GM12874 (cell line): ENCODE data around the gene MBLAC2.

Experiments
- TF ChIP-seq, protein P1 (sequence below): IDR thresholded peaks from 2 replicates; pipeline ENCODE4 v1.5.1; 2011; ENCODE audit warnings: low read depth, mild to moderate bottlenecking, control low read depth, low read length, moderate library complexity; ENCODE audit not compliant: insufficient read depth

The MBLAC2 gene

DNA sequence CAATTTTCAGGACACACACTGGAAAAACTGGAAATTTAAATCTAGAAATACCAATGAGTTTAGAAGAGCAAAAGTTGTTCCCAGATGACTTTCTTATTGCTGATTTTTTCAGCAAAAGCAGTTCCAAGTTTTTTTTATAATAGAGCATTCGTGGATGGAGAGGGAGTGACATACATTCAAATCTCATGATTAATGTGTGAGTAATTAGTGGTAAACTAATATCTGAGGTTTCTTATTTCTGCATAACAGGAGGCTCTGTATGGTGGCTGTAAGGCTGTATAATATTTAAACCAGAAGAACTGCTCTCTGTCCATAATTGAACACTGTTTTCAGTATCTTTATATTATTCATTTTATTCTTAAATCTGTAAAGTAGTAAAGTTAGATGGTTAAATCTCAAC, 29.0 kb upstream of the MBLAC2 start:
- TF ChIP-seq, protein P1, sequence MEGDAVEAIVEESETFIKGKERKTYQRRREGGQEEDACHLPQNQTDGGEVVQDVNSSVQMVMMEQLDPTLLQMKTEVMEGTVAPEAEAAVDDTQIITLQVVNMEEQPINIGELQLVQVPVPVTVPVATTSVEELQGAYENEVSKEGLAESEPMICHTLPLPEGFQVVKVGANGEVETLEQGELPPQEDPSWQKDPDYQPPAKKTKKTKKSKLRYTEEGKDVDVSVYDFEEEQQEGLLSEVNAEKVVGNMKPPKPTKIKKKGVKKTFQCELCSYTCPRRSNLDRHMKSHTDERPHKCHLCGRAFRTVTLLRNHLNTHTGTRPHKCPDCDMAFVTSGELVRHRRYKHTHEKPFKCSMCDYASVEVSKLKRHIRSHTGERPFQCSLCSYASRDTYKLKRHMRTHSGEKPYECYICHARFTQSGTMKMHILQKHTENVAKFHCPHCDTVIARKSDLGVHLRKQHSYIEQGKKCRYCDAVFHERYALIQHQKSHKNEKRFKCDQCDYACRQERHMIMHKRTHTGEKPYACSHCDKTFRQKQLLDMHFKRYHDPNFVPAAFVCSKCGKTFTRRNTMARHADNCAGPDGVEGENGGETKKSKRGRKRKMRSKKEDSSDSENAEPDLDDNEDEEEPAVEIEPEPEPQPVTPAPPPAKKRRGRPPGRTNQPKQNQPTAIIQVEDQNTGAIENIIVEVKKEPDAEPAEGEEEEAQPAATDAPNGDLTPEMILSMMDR: no peak

DNA sequence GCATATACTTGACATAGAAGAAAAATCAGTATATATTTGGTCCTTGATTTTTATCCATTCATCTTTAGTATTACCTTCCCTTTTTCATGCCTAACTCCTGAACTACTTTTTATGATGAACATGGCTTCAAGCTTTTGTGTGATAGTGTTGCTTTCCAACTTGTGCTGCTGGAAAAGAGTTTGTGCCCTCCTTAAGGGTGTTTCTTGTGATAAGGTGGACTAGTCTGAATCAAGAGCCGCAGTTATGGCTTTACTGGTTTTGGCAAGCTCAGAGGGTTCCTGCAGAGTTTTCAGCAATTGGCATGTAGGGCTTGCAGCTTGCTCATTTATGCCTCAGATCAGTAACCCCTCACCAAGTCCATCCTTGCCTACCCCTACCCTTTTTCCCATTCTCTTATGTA, 20.6 kb upstream of the MBLAC2 start:
- TF ChIP-seq, protein P1: no peak

DNA sequence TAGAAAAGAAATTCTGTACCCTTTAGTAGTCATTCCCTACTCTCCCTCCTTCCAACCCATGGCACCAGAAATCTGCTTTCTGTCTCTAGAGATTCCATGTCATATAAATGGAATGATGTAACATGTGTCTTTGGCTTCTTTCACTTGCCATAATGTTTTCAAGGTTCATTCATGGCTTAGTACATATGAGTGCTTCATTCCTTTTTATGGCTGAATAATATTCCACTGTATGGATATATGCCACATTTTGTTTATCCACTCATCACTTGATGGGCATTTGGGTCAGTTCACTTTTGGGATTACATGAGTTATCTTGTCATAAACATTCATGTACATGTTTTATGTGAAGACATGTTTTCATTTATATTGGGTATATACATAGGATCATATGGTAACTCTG, 19.5 kb upstream of the MBLAC2 start:
- TF ChIP-seq, protein P1: no peak

DNA sequence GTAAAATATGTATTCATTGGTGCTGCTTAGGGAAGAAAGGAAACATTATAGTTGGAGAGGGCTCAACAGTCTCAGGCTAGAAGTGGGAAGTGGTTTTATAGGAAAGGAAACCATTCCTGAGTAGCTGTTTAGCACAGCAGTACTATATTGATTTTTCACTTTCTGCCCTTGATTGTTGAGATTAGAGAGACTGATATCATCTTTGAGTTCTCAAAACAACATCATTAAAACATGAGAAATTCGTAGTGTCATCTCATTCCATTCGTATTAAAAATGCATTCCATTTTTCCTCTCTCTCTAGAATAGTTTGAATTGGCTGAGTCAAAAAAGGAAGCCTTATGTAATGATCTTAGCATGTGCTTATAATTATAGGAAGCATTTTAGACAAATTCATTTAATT, 14.2 kb upstream of the MBLAC2 start:
- TF ChIP-seq, protein P1: no peak

DNA sequence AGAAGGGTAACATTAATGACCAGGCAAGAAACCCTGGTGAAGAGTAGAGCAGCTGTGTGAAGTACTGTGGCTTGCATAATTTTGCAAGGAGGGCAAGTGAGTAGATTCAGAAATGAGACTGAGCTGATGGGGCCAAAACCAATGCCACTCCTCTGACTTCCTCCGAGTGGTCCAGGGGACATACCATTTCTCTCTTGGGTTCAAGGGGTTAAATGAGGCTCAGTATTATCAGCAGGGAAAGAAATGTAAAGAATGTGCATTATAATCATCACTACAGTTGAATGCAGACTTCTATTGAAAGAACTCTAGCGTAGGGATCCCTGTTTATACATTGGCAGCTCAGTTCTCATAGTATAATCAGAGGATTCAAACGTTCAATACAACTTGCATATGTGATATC, 10.0 kb upstream of the MBLAC2 start:
- TF ChIP-seq, protein P1: no peak

DNA sequence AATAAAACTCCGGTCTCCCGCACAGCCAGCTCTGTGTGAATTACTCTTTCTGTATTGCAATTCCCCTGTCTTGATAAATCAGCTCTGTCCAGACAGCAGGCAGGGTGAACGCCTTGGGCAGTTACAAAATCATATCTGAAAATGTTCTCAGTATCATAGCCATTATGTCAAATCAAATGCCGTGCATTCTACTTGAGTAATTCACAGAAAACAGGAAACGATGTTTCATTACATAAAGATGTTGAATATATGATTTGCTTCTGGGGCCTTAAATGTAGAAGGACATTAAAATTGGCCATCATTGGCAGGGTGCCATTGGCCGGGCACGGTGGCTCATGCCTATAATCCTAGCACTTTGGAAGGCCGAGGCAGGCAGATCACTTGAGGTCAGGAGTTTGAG, 8.6 kb upstream of the MBLAC2 start:
- TF ChIP-seq, protein P1: no peak

DNA sequence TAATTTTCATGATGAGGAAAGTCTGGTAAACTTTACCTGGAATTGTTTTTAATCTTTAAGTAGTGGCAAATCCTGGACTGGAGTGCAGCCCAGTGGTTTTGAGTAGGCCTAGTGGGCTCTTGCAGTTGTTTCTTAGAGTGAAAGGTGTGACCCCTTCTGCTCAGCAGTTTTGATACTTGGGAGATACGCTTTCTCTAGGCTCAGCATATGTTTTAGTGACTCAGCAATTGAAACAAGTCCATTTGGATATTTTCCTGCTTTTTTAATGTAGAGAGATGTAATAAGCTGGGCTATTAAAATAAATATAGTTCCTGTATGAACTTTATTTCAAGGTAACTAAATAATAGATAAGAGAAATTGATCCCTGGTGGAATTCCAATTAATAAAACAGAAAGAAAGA, 6.1 kb upstream of the MBLAC2 start:
- TF ChIP-seq, protein P1: no peak
